ENCODE data around the gene LRP4. TPM values are rescaled to one million over a fixed set of nuclear protein-coding genes. Genes with fewer than 3 reads are reported as not detected.

LRP4 gene
- total and polyA plus RNA-seq, 10 donors, result 0.88 to 30.7 (median 19.9) TPM

GRCh38 chr11:46917762-46918082, 628 bp downstream of the LRP4 start:
- no peaks in the 10 kb centered on the region for H3K36me3 ChIP-seq
- peaks cover 10 to 72% (median 56%) of the 10 kb centered on the region in 6 donors for H3K4me1 ChIP-seq
- peak overlapping the region in 7 of 8 donors; percentile 35 to 77 (median 63) for H3K27ac ChIP-seq
- TF ChIP-seq CTCF (IDR thresholded peaks at IDR 0.05 in 8 of 11, conservative IDR thresholded peaks at IDR 0.05 in 3 of 11), result no peak
- TF ChIP-seq POLR2A (IDR thresholded peaks at IDR 0.05), result no peak
- TF ChIP-seq POLR2AphosphoS5 (IDR thresholded peaks at IDR 0.05), result no peak
- WGBS, 5 donors, result 1 to 3% (median 2%) methylated on average over 18 to 22 of the region's 22 CpGs; no CpG with 5 or more reads in 1 of the 5 donors
- peaks cover 0 to 71% (median 35%) of the 10 kb centered on the region in 7 donors for H3K27me3 ChIP-seq (replicated peaks in 1 of 7)
- H3K4me3 ChIP-seq, result peak overlapping the region; percentile 55 to 84 (median 62)
- no peak for DNase-seq
- intact Hi-C loops (cut with DNase I; ENCODE audit: low total_unique reads), result no loop called here
- no peaks in the 10 kb centered on the region for H3K9me3 ChIP-seq

- no peaks in the 10 kb centered on the region for H3K36me3 ChIP-seq
- no peak for DNase-seq
- intact Hi-C loops (cut with DNase I; ENCODE audit: low total_unique reads), result no loop called here
- H3K4me1 ChIP-seq, result peaks cover 10 to 77% (median 60%) of the 10 kb centered on the region in 6 donors
- WGBS, 5 donors, result 0 to 2% (median 1%) methylated on average over 30 to 31 of the region's 31 CpGs
- H3K9me3 ChIP-seq, result no peaks in the 10 kb centered on the region
- H3K27me3 ChIP-seq (replicated peaks in 1 of 7), result peaks cover 0 to 76% (median 35%) of the 10 kb centered on the region in 7 donors
- H3K27ac ChIP-seq, result peak overlapping the region in 7 of 8 donors; percentile 35 to 77 (median 63)
- no peak for TF ChIP-seq POLR2A (IDR thresholded peaks at IDR 0.05)
- TF ChIP-seq CTCF (IDR thresholded peaks at IDR 0.05 in 8 of 11, conservative IDR thresholded peaks at IDR 0.05 in 3 of 11), result no peak
- no peak for TF ChIP-seq POLR2AphosphoS5 (IDR thresholded peaks at IDR 0.05)
- peak overlapping the region; percentile 55 to 84 (median 62) for H3K4me3 ChIP-seq
These were observed 1.1 kb downstream of the LRP4 start for GRCh38 chr11:46917109-46917761.

- Histone ChIP-seq H3K27ac (peak overlapping the region in 7 of 8 donors; percentile 35 to 77 (median 63)), H3K4me1 (peaks cover 10 to 83% (median 61%) of the 10 kb centered on the region in 6 donors), H3K9me3 (no peaks in the 10 kb centered on the region), H3K36me3 (no peaks in the 10 kb centered on the region), H3K27me3 (replicated peaks in 1 of 7) (peaks cover 0 to 78% (median 35%) of the 10 kb centered on the region in 7 donors), H3K4me3 (peak overlapping the region; percentile 55 to 84 (median 62))
- no peak for DNase-seq
- no peak for TF ChIP-seq CTCF (IDR thresholded peaks at IDR 0.05 in 8 of 11, conservative IDR thresholded peaks at IDR 0.05 in 3 of 11)
- TF ChIP-seq POLR2A (IDR thresholded peaks at IDR 0.05), result peak in 1 of 3 donors; percentile 28
- TF ChIP-seq POLR2AphosphoS5 (IDR thresholded peaks at IDR 0.05), result peak in 2 of 3 donors; percentile 8 to 74
- intact Hi-C loops (cut with DNase I; ENCODE audit: low total_unique reads), result no loop called here
- WGBS, 5 donors, result 6 to 10% (median 7%) methylated on average over 24 of the region's 24 CpGs
These were observed 1.9 kb downstream of the LRP4 start for GRCh38 chr11:46916286-46917108.

GRCh38 chr11:46914910-46915309, 3.4 kb downstream of the LRP4 start:
- H3K36me3 ChIP-seq, result no peaks in the 10 kb centered on the region

More at GRCh38 chr11:46914910-46915309, 3.4 kb downstream of the LRP4 start:
- intact Hi-C loops (cut with DNase I; ENCODE audit: low total_unique reads), result no loop called here
- 42 to 57% (median 52%) methylated on average over 7 of the region's 7 CpGs for WGBS, 5 donors
- no peak for TF ChIP-seq POLR2A (IDR thresholded peaks at IDR 0.05)
- peak in 1 of 3 donors; percentile 18 for TF ChIP-seq POLR2AphosphoS5 (IDR thresholded peaks at IDR 0.05)
- Histone ChIP-seq H3K27me3 (replicated peaks in 1 of 7) (peaks cover 0 to 78% (median 35%) of the 10 kb centered on the region in 7 donors), H3K27ac (peak overlapping the region in 3 of 8 donors; percentile 25 to 27 (median 25)), H3K4me3 (no peak overlapping the region), H3K9me3 (no peaks in the 10 kb centered on the region), H3K4me1 (peaks cover 10 to 80% (median 57%) of the 10 kb centered on the region in 6 donors)
- no peak for DNase-seq

Data from spleen (tissue), 11 donors.